IMR-90 (cell line): ENCODE data around the gene RAB11FIP4. TPM values are rescaled to one million over a fixed set of nuclear protein-coding genes. Genes with fewer than 3 reads are reported as not detected.

Experiments used
- ATAC-seq: fragments of 200-7000 bp; cut with Tn5 transposase; 2 replicates; pipeline ENCODE4 v1.9.1; 2020; ENCODE audit warnings: low read depth, mild to moderate bottlenecking, moderate library complexity
- BruUV-seq: library from RNA; stranded (reverse); fragments of 400-500 nt; replicated peaks from 2 replicates; lab custom pipeline; 2021; lab: Mats Ljungman, UMichigan
- CTCF ChIA-PET: fragments of 300-600 bp; formaldehyde crosslinking; extraction: SDS; loops from one replicate; lab custom pipeline; 2021; ENCODE audit warnings: antibody characterized with exemption; lab: Yijun Ruan, JAX
- POLR2A ChIA-PET: fragments of 300-600 bp; sonication (Branson Sonifier 250); formaldehyde crosslinking; loops from one replicate; lab custom pipeline; 2022; ENCODE audit warnings: antibody characterized with exemption; ENCODE audit not compliant: unreplicated experiment; lab: Charles Lee
- DNase-seq: peaks from one replicate; pipeline ENCODE4 v3.0.0; 2013
- H2AFZ ChIP-seq: replicated peaks from 2 replicates; pipeline ENCODE3; 2013; ENCODE audit warnings: low read length, mild to moderate bottlenecking; ENCODE audit not compliant: poor library complexity
- H2AK5ac ChIP-seq: 2 replicates; pipeline ENCODE4 v1.6.1; 2013; ENCODE audit warnings: low read depth, low read length, inconsistent platforms
- H2AK9ac ChIP-seq: replicated peaks from 2 replicates; pipeline ENCODE3; 2013; ENCODE audit warnings: mild to moderate bottlenecking, low read depth, low read length, moderate library complexity; ENCODE audit not compliant: poor library complexity
- H2BK120ac ChIP-seq: 2 replicates; pipeline ENCODE4 v1.6.1; 2013; ENCODE audit warnings: low read depth, low read length, inconsistent platforms
- H2BK15ac ChIP-seq: 3 replicates; pipeline ENCODE4 v1.6.1; 2013; ENCODE audit warnings: low read depth, low read length, inconsistent platforms
- H2BK20ac ChIP-seq: 2 replicates; pipeline ENCODE4 v1.6.1; 2013; ENCODE audit warnings: low read depth, mild to moderate bottlenecking, inconsistent platforms, low read length, moderate library complexity
- H2BK5ac ChIP-seq: 2 replicates; pipeline ENCODE4 v1.6.1; 2013; ENCODE audit warnings: mild to moderate bottlenecking, low read depth, low read length, inconsistent platforms; ENCODE audit not compliant: poor library complexity, severe bottlenecking
- H3K14ac ChIP-seq: replicated peaks from 2 replicates; pipeline ENCODE4 v1.6.1; 2013; ENCODE audit warnings: low read depth, low read length, inconsistent platforms
- H3K18ac ChIP-seq: 2 replicates; pipeline ENCODE4 v1.6.1; 2013; ENCODE audit warnings: low read depth, low read length, control low read depth
- H3K23ac ChIP-seq: 2 replicates; pipeline ENCODE4 v1.6.1; 2013; ENCODE audit warnings: low read depth, low read length, inconsistent platforms
- H3K27ac ChIP-seq: 2 replicates; pipeline ENCODE4 v1.5.1; 2013; ENCODE audit warnings: mild to moderate bottlenecking, control low read depth, low read length; ENCODE audit not compliant: insufficient read depth
- H3K27me3 ChIP-seq: 2 replicates; pipeline ENCODE4 v1.6.1; 2013; ENCODE audit warnings: low read length; ENCODE audit not compliant: control insufficient read depth, insufficient read depth
- H3K36me3 ChIP-seq: 2 replicates; pipeline ENCODE4 v1.6.1; 2013; ENCODE audit warnings: low read length, mixed read lengths; ENCODE audit not compliant: control insufficient read depth, insufficient read depth
- H3K4ac ChIP-seq: 2 replicates; pipeline ENCODE4 v1.6.1; 2013; ENCODE audit warnings: low read depth, low read length, inconsistent platforms
- H3K4me1 ChIP-seq: 2 replicates; pipeline ENCODE4 v1.6.1; 2013; ENCODE audit warnings: low read length, mixed read lengths; ENCODE audit not compliant: control insufficient read depth, insufficient read depth
- H3K4me2 ChIP-seq: 2 replicates; pipeline ENCODE4 v1.6.1; 2013; ENCODE audit warnings: low read depth, mild to moderate bottlenecking, control low read depth, low read length, moderate library complexity
- H3K4me3 ChIP-seq: 2 replicates; pipeline ENCODE4 v1.5.1; 2013; ENCODE audit warnings: low read depth, mild to moderate bottlenecking, control low read depth, low read length, moderate library complexity; ENCODE audit not compliant: insufficient read depth
- H3K56ac ChIP-seq: 2 replicates; pipeline ENCODE4 v1.6.1; 2013; ENCODE audit warnings: low read length, inconsistent platforms; ENCODE audit not compliant: insufficient read depth; ENCODE audit errors: extremely low read depth
- H3K79me1 ChIP-seq, 2 experiments: 2 replicates each; pipeline ENCODE4 v1.6.1; 2013; ENCODE audit warnings: low read length in 2 of 2, inconsistent platforms in 1 of 2, low read depth in 1 of 2
- H3K9ac ChIP-seq: 2 replicates; pipeline ENCODE4 v1.6.1; 2013; ENCODE audit warnings: low read depth, low read length, control low read depth
- H3K9me1 ChIP-seq: 2 replicates; pipeline ENCODE4 v1.6.1; 2013; ENCODE audit warnings: low read length, inconsistent platforms; ENCODE audit not compliant: insufficient read depth
- H3K9me3 ChIP-seq: 2 replicates; pipeline ENCODE4 v1.6.1; 2013; ENCODE audit warnings: low read length; ENCODE audit not compliant: control insufficient read depth, insufficient read depth
- H4K20me1 ChIP-seq: 2 replicates; pipeline ENCODE4 v1.6.1; 2013; ENCODE audit warnings: low read length, inconsistent platforms; ENCODE audit not compliant: insufficient read depth
- H4K5ac ChIP-seq: 2 replicates; pipeline ENCODE4 v1.6.1; 2013; ENCODE audit warnings: mild to moderate bottlenecking, low read depth, low read length, control low read depth
- H4K8ac ChIP-seq, 2 experiments: 2 replicates each; pipeline ENCODE4 v1.6.1; 2013; ENCODE audit warnings: low read depth in 2 of 2, low read length in 2 of 2, control low read depth in 1 of 2, inconsistent platforms in 1 of 2
- H4K91ac ChIP-seq: 2 replicates; pipeline ENCODE4 v1.6.1; 2013; ENCODE audit warnings: low read depth, low read length, inconsistent platforms; ENCODE audit not compliant: insufficient read depth
- BHLHE40 ChIP-seq: fragments of 150-350 bp; IDR thresholded peaks from 2 replicates; pipeline ENCODE4 v1.6.1; 2016; ENCODE audit warnings: mild to moderate bottlenecking, low read depth, low read length
- CEBPB ChIP-seq: IDR thresholded peaks from 2 replicates; pipeline ENCODE4 v1.6.1; 2012; ENCODE audit warnings: low read depth, low read length, improper control_type of control experiment
- CHD1 ChIP-seq: IDR thresholded peaks from 2 replicates; pipeline ENCODE4 v1.6.1; 2012; ENCODE audit warnings: low read depth, low read length, improper control_type of control experiment
- CTCF ChIP-seq: conservative IDR thresholded peaks from 2 replicates; pipeline ENCODE4 v1.5.1; 2012; ENCODE audit warnings: mild to moderate bottlenecking, low read depth, low read length, improper control_type of control experiment
- ELK1 ChIP-seq: fragments of 150-350 bp; IDR thresholded peaks from 2 replicates; pipeline ENCODE4 v1.6.1; 2016; ENCODE audit warnings: low read depth, mild to moderate bottlenecking, low read length, moderate library complexity, borderline replicate concordance
- FOS ChIP-seq: fragments of 150-350 bp; IDR thresholded peaks from 2 replicates; pipeline ENCODE4 v1.6.1; 2016; ENCODE audit warnings: low read depth, low read length
- MAFK ChIP-seq: IDR thresholded peaks from 2 replicates; pipeline ENCODE4 v1.6.1; 2012; ENCODE audit warnings: low read depth, low read length, improper control_type of control experiment
- MAZ ChIP-seq: IDR thresholded peaks from 2 replicates; pipeline ENCODE4 v1.6.1; 2012; ENCODE audit warnings: low read depth, mild to moderate bottlenecking, low read length, improper control_type of control experiment, moderate library complexity, borderline replicate concordance
- MXI1 ChIP-seq: IDR thresholded peaks from 2 replicates; pipeline ENCODE4 v1.6.1; 2012; ENCODE audit warnings: low read depth, mild to moderate bottlenecking, low read length, moderate library complexity, borderline replicate concordance
- NFE2L2 ChIP-seq: fragments of 150-350 bp; IDR thresholded peaks from 2 replicates; pipeline ENCODE4 v1.6.1; 2016; ENCODE audit warnings: low read depth, mild to moderate bottlenecking, low read length
- POLR2A ChIP-seq: IDR thresholded peaks from 2 replicates; pipeline ENCODE4 v1.6.1; 2012; ENCODE audit warnings: mild to moderate bottlenecking, low read depth, low read length
- RAD21 ChIP-seq: IDR thresholded peaks from 2 replicates; pipeline ENCODE4 v1.6.1; 2012; ENCODE audit warnings: low read length, improper control_type of control experiment
- RCOR1 ChIP-seq: IDR thresholded peaks from 2 replicates; pipeline ENCODE4 v1.6.1; 2012; ENCODE audit warnings: mild to moderate bottlenecking, low read length, improper control_type of control experiment; ENCODE audit not compliant: insufficient replicate concordance
- RFX5 ChIP-seq: IDR thresholded peaks from 2 replicates; pipeline ENCODE4 v1.8.0; 2012; ENCODE audit warnings: low read depth, mild to moderate bottlenecking, low read length, moderate library complexity
- SMC3 ChIP-seq: fragments of 150-350 bp; IDR thresholded peaks from 2 replicates; pipeline ENCODE4 v1.6.1; 2016; ENCODE audit warnings: low read depth, mild to moderate bottlenecking, antibody characterized with exemption, low read length, moderate library complexity
- WGBS, 2 experiments: methylation state at CpG; one replicate each; pipeline versions ENCODE4 v1.1.5 to v1.1.7; 2013; ENCODE audit warnings: missing lambda C conversion rate in 2 of 2; ENCODE audit not compliant: insufficient read length in 1 of 2; ENCODE audit errors: extremely low coverage in 2 of 2; 5-methylcytosine and 5-hydroxymethylcytosine counted together
- dilution Hi-C: fragments of 300-500 bp; cut with HindIII; formaldehyde crosslinking; loops from one replicate; pipeline ENCODE4 v1.14.3; 2018; ENCODE audit warnings: low sequenced_read_pairs; ENCODE audit not compliant: unreplicated experiment
- in situ Hi-C: fragments of 300-500 bp; cut with MboI; formaldehyde crosslinking; loops from 3 replicates; pipeline ENCODE4 v1.14.3; 2019; ENCODE audit warnings: low sequenced_read_pairs, inconsistent platforms, mixed read lengths
- intact Hi-C: fragments of 100-400 bp; cut with micrococcal nuclease; formaldehyde crosslinking; loops from 2 replicates; pipeline ENCODE4 v1.10.0; 2022
- polyA plus RNA-seq, 3 experiments: library from polyadenylated mRNA; depleted of rRNA; stranded (reverse); fragments of >200 nt; gene quantifications; 2 replicates each; pipeline ENCODE4 v1.2.3, GENCODE V29; 2012; ENCODE audit warnings: low replicate concordance in 1 of 3
- total RNA-seq: library from RNA; depleted of rRNA; stranded (reverse); fragments of >200 nt; gene quantifications from 2 replicates; pipeline ENCODE4 v1.2.3, GENCODE V29; 2012
- TF ChIP-seq, protein P1 (sequence below): fragments of 150-350 bp; IDR thresholded peaks from 2 replicates; pipeline ENCODE4 v1.6.1; 2017; ENCODE audit warnings: mild to moderate bottlenecking, antibody characterized with exemption, low read length, low read depth

The RAB11FIP4 gene
- total and polyA plus RNA-seq, 2 of the 4 experiments (the other 2 are of a cell fraction): 0.68 to 1.1 TPM

DNA sequence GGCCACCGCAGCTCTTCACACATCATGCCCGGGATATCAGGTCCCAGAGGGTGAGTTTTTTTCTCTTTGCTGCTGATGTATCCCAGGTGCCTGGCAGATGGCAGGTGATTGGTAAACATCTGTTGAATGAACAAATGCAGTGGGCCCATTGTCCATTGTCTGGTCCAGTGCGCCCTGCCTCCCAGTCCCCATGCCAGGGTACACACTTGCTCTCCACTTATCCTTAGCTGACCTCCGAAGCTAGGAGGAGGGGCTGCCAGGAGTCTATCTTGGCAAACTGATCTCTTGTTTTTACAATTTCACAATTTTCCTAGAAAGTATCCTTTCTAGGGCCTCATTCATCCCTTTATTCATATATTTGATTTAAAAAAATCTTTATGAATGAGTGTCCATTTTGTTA is 196.0 kb downstream of the RAB11FIP4 start:
- DNase-seq: no peak
- Histone ChIP-seq H3K9ac (no peak overlapping the region), H3K4me3 (no peak overlapping the region), H3K27me3 (no peaks in the 10 kb centered on the region), H2AK5ac (no peak overlapping the region; the same call in 1 of the 2 replicates), H3K4me1 (no peaks in the 10 kb centered on the region), H3K18ac (no peak overlapping the region), H3K14ac (no peak overlapping the region), H2BK15ac (no peak overlapping the region), H4K5ac (no peak overlapping the region), H2BK20ac (no peak overlapping the region), H3K36me3 (peaks cover 3% of the 10 kb centered on the region; the same call in 1 of the 2 replicates), H3K4ac (no peak overlapping the region), H4K8ac (no peak overlapping the region), H3K27ac (no peak overlapping the region), H2AK9ac (no peak overlapping the region), H3K56ac (no peak overlapping the region), H2BK5ac (no peak overlapping the region), H3K4me2 (no peak overlapping the region), H2BK120ac (no peak overlapping the region), H4K20me1 (no peaks in the 10 kb centered on the region), H3K9me3 (no peaks in the 10 kb centered on the region), H2AFZ (no peak overlapping the region), H4K91ac (no peak overlapping the region), H3K23ac (no peak overlapping the region), H3K9me1 (peaks cover 19% of the 10 kb centered on the region), H3K79me1 (peaks cover 13 to 39% of the 10 kb centered on the region in 2 experiments)
- in situ Hi-C loops: no loop called here
- intact Hi-C loops: no loop called here
- ATAC-seq: no peak
- TF ChIP-seq CTCF (no peak), NFE2L2 (no peak), BHLHE40 (no peak), MAZ (no peak), MXI1 (no peak), CEBPB (no peak), MAFK (no peak), FOS (no peak), CHD1 (no peak), RCOR1 (no peak), ELK1 (no peak), POLR2A (no peak), RFX5 (no peak), SMC3 (no peak), RAD21 (no peak)
- TF ChIP-seq, protein P1, sequence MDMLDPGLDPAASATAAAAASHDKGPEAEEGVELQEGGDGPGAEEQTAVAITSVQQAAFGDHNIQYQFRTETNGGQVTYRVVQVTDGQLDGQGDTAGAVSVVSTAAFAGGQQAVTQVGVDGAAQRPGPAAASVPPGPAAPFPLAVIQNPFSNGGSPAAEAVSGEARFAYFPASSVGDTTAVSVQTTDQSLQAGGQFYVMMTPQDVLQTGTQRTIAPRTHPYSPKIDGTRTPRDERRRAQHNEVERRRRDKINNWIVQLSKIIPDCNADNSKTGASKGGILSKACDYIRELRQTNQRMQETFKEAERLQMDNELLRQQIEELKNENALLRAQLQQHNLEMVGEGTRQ: no peak
- 100% methylated on average over 1 of the region's 4 CpGs; no CpG with 5 or more reads in 1 of the 2 experiments for WGBS, 2 experiments
- dilution Hi-C loops: no loop called here
- ChIA-PET POLR2A (no interaction called here), CTCF (no interaction called here)
- BruUV-seq: no TSS peak
